ENCODE data around the gene SLC9A9.
"Not testable (repeated sequence)": the region's sequence is repeated elsewhere in the genome, so short reads cannot be mapped to it uniquely, and the experiment has no call there.

The SLC9A9 gene

DNA sequence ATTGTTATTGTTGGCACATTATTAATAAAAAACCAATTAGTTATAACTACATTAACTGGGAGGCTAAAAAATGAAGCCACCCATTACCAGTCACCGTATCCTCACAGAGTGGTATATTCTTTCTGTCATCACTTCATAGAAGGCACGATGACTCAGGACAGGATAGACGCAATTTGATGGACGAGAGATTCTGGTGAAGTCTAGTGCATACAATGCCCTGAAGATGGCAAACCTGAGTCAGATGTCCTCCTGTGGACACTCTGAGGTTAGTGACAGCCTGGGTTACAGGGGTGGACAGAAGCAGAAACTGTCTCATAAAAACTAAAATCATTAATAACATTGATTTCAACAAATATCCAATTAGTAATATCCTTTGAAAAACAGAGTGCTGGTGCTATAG lies 150.3 kb downstream of the SLC9A9 start:
- DNase-seq (ENCODE audit: low spot score) (peak; percentile 13), FAIRE-seq (no peak)

DNA sequence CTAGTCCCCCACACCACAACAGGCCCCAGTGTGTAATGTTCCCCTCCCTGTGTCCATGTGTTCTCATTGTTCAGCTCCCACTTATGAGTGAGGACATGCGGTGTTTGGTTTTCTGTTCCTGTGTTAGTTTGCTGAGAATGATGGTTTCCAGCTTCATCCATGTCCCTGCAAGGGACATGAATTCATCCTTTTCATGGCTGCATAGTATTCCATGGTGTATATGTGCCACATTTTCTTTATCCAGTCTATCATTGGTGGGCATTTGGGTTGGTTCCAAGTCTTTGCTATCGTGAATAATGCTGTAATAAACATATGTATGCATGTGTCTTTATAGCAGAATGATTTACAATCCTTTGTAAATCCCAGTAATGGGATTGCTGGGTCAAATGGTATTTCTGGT lies 152.9 kb downstream of the SLC9A9 start:
- not testable (repeated sequence) for FAIRE-seq

DNA sequence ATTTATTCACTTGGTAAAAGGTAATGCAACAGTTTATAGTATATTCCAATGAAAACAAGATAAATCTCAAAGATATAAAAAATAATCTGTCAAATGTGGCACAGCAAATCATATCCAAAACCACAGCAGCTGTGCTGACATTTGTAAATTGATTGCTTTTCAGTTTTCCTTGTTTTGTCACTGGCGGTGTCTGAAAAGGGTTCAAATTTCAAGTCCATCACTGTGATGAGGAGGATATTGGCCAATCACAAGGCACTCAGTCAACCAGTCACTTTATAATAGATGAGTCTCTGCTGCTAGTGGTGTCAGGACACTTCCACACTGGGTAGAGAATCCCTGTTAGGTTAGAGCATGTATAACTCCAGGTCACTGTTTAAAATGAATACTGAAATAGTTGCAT lies 154.8 kb downstream of the SLC9A9 start:
- no peak for DNase-seq (ENCODE audit: low spot score)
- FAIRE-seq, result no peak

More for the DNA sequence above, 152.9 kb downstream of the SLC9A9 start:
- not testable (repeated sequence) for DNase-seq (ENCODE audit: low spot score)

DNA sequence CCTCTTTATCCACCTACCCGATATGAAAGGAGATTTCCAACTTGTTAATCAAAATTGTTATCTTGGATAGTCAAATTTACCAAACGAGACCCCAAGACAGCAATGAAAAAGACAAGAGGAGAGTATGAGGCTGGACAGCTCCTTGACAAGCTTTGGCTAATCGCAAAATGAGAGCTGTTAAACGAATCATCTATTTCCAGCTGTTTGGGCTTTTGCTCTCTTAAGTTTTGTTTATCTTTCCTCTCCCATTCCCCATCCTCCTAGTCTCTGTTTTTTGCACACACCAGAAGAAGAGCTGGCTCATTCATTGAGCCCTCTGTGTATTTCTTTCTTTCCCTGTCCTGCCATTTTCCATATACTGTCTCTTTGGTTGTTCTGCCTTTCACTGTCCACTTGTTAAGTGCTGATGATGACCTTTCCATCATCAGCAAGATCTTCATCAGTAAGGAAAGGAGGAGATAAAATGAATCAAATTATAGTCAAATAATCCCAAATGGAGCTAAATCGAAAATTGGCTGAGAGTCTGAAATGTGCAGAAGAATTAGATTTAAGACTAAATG lies 161.6 kb downstream of the SLC9A9 start:
- no peak for FAIRE-seq
- DNase-seq (ENCODE audit: low spot score), result no peak

DNA sequence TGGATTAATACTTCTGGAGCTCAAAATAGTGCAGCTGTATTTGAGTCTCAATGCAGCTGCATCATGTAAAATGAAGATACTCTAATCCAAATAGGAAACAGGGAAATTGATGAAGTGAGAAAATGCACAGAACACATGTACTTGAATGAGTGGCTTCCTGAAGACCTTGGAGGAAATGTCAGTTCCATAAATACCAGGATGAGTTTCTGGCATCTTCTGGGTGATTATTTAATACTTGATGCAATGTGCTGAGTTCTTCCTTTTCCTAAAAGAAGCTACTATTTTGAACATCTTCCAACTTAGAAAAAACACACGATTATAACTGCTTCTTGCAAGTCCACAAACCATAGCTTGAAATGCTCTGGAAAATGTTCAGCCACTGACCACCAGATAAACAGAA lies 162.8 kb downstream of the SLC9A9 start:
- no peak for DNase-seq (ENCODE audit: low spot score)
- no peak for FAIRE-seq

DNA sequence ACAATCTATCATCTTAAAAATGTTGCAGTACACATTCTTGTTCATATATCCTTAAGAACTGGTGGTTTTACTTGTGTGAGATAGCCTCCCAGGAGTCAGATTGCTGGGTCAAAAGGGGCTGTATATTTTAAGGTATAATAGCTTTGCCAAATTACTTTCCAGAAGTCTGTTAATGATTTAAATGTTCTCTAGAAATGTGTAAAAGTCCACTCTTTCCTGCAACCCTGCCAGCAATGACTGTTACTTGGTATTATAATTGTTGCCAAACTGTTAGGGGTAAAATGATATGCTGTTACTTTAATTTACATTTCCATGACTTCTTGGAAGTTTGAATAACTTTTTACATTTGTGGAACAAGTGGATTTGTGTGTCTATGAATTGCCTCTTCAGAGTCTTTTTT lies 170.8 kb downstream of the SLC9A9 start:
- DNase-seq (ENCODE audit: low spot score), result no peak
- FAIRE-seq, result peak; percentile 63

DNA sequence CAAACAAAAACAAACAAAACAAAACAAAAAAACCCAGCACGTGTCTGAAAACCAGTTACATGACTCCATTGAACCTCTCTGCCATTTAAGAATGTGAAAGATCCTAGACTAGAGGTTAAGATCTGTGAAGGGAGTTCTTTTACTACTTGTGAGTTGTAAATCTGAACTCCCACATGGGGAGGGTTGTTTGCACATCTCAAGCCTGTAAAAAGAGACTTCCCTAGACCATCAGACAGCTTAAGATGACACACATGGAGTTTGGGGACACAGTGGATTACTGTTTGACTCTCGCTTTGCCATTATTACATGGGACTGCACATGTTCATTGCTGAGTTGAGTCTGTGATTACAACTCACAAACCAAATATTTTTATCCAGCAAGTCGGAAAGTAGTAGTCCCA lies 171.5 kb downstream of the SLC9A9 start:
- FAIRE-seq, result no peak
- DNase-seq (ENCODE audit: low spot score), result no peak

DNA sequence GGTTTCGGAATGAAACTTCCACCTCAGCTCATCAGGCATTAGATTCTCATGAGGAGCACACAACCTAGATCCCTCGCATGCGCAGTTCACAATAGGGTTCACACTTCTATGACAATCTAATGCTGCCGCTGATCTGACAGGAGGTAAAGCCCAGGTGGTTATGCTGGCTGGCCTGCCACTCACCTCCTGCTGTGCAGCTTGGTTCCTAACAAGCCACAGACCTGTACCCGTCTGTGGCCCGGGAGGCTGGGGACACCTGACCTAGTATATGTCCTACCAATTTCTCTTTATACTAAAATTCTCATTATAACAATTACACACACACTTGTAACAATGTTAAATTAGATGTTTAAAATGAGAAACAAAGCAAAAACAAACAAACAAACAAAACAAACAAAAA lies 172.2 kb downstream of the SLC9A9 start:
- DNase-seq (ENCODE audit: low spot score) (no peak), FAIRE-seq (no peak)

DNA sequence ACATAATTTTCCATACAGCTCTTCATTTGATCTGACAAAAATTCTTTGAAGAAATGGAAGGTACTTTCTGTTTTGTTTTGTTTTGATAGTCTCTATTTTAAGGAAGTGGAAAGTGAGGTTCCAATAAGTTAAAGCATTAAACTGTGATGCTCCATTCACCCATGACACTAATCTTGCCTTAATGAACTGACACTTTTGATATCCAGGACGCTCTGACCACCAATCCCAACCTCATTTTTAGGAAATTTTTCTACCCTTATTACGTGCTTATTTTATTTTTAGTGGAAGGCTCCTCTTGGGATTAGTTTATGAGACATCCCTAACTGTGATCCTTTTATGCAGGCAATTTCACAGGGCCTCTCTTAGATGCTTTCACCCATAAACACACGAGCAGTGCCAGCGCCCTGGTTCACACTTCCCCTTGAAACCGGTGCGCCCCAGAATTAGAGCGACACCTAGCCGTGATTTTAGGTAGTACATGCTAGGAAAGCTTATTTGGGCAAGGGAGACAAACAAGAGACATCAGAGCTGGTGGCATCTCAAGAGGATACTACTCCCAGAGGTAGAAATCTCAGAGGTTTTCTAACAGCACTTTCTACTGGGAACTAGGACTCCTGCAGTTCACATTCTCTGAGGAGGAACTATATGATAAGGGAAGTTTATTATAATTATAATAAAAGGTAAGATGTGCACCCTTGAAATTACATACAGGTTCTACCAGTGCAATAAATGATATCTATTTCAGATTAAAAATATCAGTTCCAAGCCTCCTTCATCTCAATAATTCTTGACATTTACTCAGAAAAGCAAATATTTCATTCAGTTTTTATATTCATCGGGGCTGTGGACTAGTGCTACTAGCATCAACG lies 173.9 kb downstream of the SLC9A9 start:
- FAIRE-seq (peak; percentile 58), DNase-seq (ENCODE audit: low spot score) (peak; percentile 44)

DNA sequence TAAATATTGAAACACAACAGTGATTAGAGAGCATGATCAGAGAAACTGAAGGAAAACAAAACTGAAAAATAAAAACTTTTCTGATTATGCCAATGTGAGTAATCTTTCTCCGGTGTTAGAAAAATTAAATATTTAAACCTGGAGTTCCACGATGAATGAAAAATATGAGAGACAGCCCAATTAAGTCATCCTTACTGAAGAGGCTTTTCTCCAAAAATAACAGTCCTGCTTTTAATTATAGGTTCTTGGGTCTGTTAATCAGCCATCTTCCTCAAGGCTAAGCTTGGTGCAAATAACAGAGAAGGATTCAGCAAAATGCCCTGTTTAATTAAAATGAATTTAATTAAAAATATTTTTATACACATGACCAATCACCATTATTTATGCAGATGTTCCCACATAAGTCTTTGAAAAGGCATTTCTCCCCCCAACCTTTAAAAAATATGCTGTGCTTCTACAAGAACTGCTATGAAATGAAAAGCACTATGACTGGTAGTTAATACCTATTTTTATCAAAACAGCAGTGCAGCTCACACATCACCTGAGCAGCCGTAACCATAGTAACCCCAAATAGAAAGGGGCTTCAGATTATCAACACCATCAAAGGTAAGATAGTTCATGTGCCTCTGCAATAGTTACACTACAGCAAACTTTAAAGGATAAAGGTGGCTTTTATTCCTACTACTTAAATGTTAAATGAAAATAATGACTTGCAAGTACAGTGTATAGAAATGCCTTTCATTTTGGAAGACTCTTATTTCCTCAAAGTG lies 175.7 kb downstream of the SLC9A9 start:
- DNase-seq (ENCODE audit: low spot score) (no peak), FAIRE-seq (no peak)

DNA sequence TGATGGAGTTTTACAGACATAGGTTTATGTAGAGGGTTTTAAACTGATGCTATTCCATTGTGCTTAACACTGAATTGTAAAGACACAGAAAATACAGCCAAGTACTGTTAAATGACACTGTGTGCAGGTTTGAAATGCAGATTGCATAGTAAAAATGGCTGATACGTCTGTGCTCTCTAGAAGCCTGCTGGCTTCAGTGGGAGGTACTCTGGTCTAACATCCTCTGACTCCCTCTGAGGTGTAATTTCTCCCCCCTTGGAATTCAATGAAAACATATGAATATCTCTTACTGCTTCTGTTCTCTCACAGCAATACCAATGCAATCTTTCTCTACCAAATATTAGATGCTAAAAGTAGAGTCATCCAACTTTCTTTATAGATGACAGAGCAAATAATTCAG lies 176.6 kb downstream of the SLC9A9 start:
- no peak for DNase-seq (ENCODE audit: low spot score)
- FAIRE-seq, result no peak

DNA sequence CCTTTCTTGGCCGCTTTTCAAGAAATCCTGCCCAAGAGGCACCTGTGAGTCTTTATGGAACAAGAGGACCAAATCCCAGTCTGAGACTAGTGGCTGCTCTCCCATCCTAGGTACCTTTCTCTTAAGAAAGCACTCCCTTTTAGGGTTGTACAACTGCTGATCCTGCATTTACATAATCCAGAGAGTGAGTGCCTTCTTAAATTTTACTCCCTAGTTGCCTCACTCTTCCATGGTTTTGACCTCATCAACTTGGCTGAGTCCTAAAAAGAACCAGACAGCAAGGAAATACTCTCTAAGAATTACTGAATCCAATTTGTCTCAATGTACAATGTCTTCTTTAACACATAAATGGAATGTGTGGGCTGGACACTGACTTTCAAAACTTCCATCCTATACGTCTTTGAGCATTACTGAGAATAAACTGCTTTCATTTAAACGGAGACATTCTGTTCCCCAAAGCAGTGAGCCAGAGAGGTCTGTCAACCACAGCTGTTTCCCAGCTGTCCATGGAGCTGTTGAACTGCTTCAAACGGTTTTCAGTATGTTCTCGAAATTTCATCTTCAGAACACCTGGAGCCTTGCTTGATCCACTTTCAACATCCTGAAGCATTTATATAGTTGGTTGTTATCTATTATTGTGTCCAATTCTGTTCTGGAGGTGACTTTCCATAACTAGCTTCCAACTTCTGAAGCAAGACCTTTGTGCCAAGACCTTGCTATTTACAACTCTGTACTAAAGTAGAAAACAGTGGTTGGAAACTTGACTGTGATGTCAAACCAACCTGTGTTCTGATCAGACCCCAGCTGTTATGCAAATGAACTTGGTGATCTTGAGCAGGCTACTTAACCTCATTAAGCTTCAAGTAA lies 179.1 kb downstream of the SLC9A9 start:
- DNase-seq (ENCODE audit: low spot score) (no peak), FAIRE-seq (no peak)

DNA sequence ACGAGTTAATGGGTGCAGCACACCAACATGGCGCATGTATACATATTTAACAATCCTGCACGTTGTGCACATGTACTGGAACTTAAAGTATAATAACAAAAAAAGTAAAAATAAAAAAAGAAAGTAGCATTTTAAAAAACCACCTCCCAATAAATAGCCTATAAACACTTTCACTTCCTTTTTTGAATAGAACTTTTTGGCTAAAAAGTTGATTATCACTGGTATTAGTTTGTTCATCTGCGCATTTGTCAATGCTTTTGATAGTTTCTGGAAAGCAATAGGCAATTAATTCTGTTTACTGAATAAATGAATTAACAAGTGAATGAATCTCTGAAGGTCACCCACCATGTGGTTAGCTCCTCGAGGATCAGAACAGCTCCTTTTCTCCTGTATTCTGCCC lies 179.9 kb downstream of the SLC9A9 start:
- DNase-seq (ENCODE audit: low spot score) (no peak), FAIRE-seq (no peak)

DNA sequence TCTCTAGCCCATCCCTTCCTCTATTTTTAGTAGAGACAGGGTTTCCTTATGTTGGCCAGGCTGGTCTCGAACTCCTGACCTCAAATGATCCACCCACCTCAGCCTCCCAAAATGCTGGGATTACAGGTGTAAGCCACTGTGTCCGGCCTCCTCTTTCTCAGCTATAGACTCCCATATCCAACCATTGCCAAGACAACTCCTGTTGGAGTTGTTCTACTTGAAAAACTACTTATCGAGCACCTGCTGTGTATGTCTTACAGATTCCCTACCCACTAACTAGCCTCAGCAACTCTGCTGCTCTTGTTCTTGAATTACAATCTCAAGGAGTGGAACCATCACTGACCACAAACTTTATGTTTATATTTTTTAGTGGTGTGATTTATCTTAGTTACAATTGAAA lies 186.6 kb downstream of the SLC9A9 start:
- DNase-seq (ENCODE audit: low spot score) (no peak), FAIRE-seq (no peak)

DNA sequence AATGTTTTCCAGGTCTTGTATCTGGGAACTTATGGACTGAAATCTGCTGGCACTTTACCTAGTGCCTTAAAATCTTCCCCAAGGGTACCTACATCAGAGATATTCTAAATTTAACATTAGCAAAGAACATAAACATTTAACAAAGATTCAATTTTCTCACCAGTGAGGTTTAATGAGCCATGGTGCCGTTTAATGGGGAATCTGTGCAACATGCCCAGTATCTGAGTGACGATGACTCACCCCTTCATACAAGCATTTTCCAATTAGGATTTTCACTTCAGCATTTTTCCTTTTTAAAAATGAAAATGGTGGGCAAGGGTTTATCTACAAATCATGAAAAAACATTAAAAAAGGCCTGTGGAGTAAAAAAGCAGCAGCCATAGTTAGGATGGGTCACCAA lies 189.4 kb downstream of the SLC9A9 start:
- FAIRE-seq (peak; percentile 78), DNase-seq (ENCODE audit: low spot score) (no peak)

DNA sequence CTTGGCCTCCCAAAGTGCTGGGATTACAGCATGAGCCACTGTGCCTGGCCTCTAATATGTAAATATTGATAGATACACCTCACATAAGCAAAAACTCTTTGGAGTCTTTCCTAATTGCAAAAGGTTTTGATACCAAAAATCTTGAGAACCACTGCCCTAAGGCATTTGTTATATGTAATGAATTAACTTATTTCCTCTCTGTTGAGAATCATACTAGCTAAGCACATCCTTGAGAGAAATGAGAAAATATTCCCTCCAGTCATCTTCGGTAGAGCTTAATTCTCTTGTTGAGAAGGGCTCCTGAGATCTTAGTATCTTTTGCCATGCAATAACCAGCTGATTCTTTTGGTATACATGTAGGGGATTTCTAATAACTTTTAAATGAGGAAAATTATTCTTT lies 190.2 kb downstream of the SLC9A9 start:
- peak; percentile 18 for FAIRE-seq
- DNase-seq (ENCODE audit: low spot score), result no peak

DNA sequence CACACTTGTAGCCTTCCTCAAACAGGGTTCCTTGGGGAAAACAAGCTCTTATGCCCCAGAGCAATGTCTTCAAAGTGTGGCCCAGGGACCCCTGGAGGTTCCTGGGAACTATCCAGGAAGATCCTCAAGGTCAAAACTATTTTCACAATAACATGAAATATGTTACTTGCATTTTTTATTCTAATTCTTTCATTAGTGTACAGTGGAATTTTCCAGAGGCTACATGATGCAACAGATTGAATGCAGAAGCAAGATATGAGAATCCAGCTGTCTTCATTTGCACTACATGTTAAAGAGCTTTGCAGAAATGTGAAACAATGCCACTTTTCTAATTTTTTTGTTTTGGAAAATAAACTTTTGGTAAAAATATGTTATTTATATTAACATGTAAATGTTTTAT lies 190.9 kb downstream of the SLC9A9 start:
- DNase-seq (ENCODE audit: low spot score), result no peak
- peak; percentile 58 for FAIRE-seq

DNA sequence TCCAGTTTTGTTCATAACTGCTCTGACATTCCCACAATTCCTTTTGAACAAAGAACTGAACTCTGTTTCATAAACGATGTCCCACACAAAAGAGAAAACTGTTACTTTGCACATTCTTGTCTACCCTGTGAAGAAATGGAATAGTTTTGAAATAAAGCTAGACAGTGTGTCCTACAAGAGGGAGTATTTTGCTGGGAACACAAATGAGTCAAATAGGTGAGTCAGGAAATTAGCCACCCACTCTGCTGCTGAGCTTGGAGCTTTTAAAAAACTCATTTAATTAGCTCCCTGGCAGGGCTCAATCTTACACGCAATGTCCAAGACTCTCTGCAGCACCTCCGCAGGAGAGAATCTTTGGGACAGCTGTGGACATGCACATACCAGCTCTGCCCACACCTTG lies 193.4 kb downstream of the SLC9A9 start:
- FAIRE-seq (no peak), DNase-seq (ENCODE audit: low spot score) (no peak)

DNA sequence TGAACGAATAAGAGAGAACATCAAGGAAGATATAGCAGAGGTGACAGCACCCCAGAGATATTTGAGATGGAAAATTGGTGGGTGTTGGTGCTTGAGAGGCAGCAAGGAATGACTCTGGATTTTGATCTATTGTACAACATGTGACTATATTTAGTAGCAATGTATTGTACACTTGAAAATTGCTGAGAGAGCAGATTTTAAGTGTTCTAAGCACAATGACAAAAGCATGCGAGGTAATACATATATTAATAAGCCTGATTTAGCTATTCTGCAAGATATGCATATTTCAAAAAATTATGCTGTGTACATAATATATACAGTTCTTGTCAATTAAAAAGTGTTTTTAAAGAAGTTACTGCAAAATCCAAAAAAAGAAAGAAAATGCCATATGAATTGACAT lies 194.3 kb downstream of the SLC9A9 start:
- DNase-seq (ENCODE audit: low spot score) (no peak), FAIRE-seq (no peak)

DNA sequence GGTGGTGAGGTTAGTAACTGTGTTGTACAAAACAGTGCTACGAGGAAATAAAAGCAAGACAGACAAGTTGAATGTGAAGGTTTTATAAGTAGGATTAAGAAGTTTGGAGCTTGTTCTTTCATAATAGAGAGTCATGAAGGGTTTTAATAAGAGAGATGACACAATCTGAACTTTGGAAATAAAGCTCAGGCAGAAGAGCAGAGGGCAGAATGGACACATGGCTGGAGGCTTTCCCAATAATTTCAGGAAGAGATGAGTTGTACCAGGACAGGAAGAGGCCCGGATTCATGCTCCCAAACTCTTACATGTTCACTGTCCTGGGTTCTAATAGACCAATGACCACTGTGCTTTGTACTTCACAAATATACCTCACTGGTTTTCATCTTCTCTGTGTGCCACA lies 194.8 kb downstream of the SLC9A9 start:
- DNase-seq (ENCODE audit: low spot score) (no peak), FAIRE-seq (no peak)

DNA sequence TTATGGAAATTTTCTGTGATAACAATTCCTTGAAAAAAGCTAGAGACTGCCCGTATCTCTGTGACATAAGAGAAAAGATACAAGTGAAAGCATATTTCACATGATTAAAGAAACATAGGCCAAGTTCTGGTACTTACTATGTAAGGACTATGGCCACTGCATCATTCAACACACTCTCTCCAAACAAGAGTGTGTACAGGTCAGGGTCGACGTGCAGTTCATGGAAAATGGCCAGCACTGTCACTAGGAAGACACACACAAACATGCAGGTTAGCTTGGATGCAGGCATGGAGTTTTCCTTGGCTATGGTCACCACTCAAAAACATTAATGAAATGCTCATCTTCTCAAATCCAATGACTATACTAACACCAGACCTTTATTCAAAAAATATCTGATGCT lies 196.2 kb downstream of the SLC9A9 start:
- FAIRE-seq, result no peak
- no peak for DNase-seq (ENCODE audit: low spot score)
